Coronary artery (tissue), 2 donors: Measurements from ENCODE around the gene PISD.

Experiments used
- DNase-seq: peaks from one replicate; pipeline ENCODE4 v3.0.0-alpha.2; 2017; ENCODE audit warnings: low spot score
- H3K27ac ChIP-seq, 2 donors: fragments of 200-600 bp; sonication (generic); one replicate each; pipeline ENCODE4 v1.5.1; 2016 to 2019
- H3K4me3 ChIP-seq: fragments of 200-600 bp; sonication (generic); 2 replicates; pipeline ENCODE4 v1.5.1; 2016; ENCODE audit warnings: mild to moderate bottlenecking, moderate library complexity
- CTCF ChIP-seq: fragments of 200-600 bp; sonication (generic); IDR thresholded peaks from one replicate; pipeline ENCODE4 v1.5.1; 2019; ENCODE audit warnings: antibody characterized with exemption

PISD gene

GRCh38 chr22:31637891-31638618 lies 24.0 kb downstream of the PISD start:
- TF ChIP-seq CTCF: no peak
- peak overlapping the region; percentile 59 for H3K4me3 ChIP-seq
- no peak for DNase-seq
- H3K27ac ChIP-seq: peak overlapping the region in 1 of 2 donors; percentile 84

- Histone ChIP-seq H3K27ac (peak overlapping the region in 1 of 2 donors; percentile 84), H3K4me3 (peak overlapping the region; percentile 59)
- DNase-seq: no peak
- no peak for TF ChIP-seq CTCF
Observed at GRCh38 chr22:31637447-31637890, 24.5 kb downstream of the PISD start.

- TF ChIP-seq CTCF: no peak
- H3K27ac ChIP-seq: no peak overlapping the region
- no peak for DNase-seq
- H3K4me3 ChIP-seq: no peak overlapping the region
Observed at GRCh38 chr22:31635638-31636306, 26.2 kb downstream of the PISD start.

GRCh38 chr22:31631436-31631835 lies 30.6 kb downstream of the PISD start:
- H3K4me3 ChIP-seq: peak overlapping the region; percentile 96
- no peak for TF ChIP-seq CTCF
- H3K27ac ChIP-seq: peak overlapping the region; percentile 75 to 94
- DNase-seq: no peak

GRCh38 chr22:31630331-31631329 lies 31.4 kb downstream of the PISD start:
- Histone ChIP-seq H3K27ac (peak overlapping the region; percentile 75 to 94), H3K4me3 (peak overlapping the region; percentile 96)
- DNase-seq: peak; percentile 86
- TF ChIP-seq CTCF: no peak

GRCh38 chr22:31629741-31630184 lies 32.3 kb downstream of the PISD start:
- TF ChIP-seq CTCF: no peak
- peak overlapping the region; percentile 75 to 94 for H3K27ac ChIP-seq
- DNase-seq: no peak

More at GRCh38 chr22:31629741-31630184, 32.3 kb downstream of the PISD start:
- H3K4me3 ChIP-seq: peak overlapping the region; percentile 96
